ENCODE results near the gene MTF1.
A peak's percentile ranks its signal among the peaks of the same experiment; 100 is the strongest.
"Not testable (repeated sequence)": the region's sequence is repeated elsewhere in the genome, so short reads cannot be mapped to it uniquely, and the experiment has no call there.

The MTF1 gene

DNA sequence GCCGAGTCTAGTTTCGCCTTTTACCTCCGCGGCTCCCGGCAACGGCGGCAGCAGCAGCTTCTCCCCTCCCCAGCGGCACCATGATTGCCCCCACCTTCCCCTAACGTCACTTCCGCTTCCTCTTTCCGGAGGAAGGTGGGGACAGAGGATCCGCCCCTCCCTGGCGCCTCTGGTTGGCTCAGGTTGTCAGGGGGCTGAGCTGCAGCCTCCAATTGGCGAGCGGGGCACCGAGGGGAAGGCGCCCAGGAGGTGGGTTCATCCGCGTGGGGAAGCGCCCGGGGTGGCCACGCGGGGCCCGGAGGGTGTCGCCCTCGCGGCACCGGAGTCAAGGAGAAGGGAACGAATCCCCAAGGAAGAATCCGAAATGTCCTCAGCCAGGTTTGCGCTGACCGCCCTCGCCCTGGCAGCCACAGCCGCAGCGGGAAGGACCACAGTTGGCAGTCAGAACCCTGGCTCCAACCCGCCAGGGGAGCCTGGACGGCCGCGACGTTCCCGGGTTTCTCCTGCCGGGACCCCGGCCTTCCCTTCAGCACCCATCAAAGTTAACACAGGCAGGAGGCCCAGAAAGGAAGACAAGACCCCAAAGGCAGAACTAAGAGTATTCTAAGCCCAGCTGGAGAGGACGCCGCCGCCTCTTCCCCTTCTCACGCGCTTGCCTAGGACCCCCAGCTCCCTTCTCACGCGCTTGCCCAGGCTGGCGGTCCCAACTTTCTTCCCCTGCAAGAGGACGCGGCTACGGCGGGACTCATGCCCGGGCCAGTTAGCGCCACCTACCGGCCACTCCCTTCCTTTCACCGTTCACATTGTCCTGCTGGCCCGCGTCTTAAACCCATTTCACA, at the start of gene MTF1:
MTF1 (minus strand) TSS at position 86 of the 839 bp plus-strand sequence. CDS start 1,934 bp downstream, outside the sequence.
- peak; percentile 96 for DNase-seq (ENCODE audit: low spot score)

DNA sequence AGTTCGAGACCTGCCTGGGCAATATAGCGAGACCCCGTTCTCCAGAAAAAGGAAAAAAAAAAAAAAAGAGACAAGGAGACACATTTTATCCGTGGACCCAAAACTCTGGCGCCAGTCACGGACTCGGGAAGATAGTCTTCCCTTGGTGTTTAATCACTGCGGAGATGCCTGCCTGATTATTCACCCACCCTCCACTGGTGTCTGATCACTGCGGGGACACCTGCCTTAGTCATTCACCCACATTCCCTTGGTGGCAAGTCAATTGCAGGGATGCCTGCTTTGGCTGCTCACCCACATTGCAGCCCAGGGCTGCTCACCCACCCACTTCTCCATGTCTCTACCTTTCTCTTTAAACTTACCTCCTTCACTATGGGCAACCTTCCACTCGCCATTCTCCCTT, 49.1 kb upstream of the MTF1 start:
- DNase-seq (ENCODE audit: low spot score): not testable (repeated sequence)

- DNase-seq (ENCODE audit: low spot score): not testable (repeated sequence)
These were observed 48.2 kb upstream of the MTF1 start for GRCh38 chr1:37907416-37908125.

DNA sequence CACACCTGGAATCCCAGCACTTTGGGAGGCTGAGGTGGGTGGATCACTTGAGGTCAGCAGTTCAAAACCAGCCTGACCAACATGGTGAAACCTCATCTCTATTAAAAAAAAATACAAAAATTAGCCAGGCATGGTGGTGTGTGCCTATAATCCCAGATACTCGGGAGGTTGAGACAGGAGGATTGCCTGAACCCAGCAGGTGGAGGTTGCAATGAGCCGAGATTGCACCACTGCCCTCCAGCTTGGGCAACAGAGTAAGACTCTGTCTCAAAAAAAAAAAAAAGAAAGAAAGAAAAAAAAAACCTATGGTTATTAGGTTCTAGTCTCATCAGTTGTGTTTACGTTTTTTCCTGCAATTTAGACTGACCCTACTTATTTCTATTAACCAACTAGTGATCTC, 47.2 kb upstream of the MTF1 start:
- DNase-seq (ENCODE audit: low spot score): not testable (repeated sequence)

DNA sequence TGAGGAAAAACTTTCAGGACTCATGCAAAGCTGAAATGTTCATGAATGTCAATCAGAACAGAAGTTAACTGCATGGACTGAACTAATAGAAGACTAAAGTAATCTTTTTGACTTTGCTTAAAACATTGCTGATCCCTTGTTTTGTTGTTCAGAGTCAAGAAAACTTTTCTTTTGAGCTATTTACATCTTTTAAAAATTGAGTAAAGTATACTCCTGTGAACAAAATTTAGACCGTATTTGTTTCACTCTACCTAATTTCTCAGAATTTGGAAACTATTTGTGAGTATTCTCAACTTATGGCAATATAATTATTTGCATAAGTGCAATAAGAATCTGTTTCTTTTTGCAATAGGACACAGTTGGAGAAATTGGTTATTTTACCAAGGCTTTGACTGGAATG, 46.3 kb upstream of the MTF1 start:
- DNase-seq (ENCODE audit: low spot score): no peak

DNA sequence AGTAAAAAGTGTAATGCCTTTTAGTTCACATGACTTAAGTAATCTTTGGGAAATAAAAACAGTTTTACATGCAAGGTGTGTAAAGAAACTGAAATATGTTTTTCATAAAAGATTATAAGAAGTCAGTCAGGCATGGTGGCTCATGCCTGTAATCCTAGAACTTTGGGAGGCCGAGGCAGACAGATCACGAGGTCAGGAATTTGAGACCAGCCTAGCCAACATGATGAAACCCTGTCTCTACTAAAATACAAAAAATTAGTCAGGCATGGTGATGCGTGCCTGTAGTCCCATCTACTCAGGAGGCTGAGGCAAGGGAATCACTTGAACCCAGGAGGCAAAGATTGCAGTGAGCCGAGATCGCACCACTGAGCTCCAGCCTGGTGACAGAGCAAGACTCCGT, 44.5 kb upstream of the MTF1 start:
- not testable (repeated sequence) for DNase-seq (ENCODE audit: low spot score)

DNA sequence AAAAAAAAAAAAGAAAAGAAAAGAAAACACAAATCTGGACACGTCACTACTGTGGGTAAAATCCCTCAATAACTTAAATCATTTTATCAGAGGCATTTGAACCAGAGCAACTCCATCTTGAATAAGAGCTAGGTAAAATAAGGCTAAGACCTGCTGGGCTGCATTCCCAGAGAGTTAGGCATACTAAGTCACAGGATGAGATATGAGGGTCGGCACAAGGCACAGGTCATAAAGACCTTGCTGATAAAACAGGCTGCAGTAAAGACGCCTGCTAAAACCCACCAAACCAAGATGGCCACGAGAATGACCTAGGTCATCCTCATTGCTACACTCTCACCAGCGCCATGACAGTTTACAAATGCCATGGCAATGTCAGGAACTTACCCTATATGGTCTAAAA, 43.6 kb upstream of the MTF1 start:
- DNase-seq (ENCODE audit: low spot score): no peak

GRCh38 chr1:37901893-37902225, 42.5 kb upstream of the MTF1 start:
- DNase-seq (ENCODE audit: low spot score): no peak

DNA sequence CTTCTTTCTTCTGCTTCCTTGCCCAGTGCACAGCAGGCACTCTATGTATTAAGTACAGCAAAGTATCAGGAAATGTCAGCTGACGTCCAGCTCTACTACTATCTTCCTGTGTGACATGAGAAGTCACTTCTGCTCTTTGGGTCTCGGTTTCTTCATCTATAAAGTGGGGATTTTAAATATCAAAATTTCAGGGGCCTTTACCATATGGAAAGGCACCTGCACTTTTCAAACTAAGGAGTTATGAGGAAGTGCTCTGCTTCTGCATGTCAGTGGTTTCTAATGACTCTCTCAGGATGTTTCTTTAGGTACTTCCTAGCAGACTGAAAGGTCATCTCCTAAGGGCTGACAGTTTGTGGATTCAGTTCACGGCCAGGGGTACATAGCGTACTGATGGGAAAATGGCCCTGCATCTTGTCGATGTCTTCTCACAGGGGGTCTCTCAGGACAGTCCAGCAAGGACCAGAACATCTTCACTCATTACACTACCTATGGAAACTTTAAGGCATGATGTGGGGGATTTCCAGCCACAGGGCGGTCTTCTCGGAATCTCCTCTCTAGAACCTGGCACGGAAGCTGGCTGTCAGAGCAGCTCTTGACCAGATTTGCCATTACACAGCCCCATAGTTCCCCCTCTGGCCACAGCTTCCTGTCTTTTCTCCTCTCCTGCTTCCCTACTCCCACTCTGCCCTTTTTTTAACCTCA, 42.0 kb upstream of the MTF1 start:
- no peak for DNase-seq (ENCODE audit: low spot score)

DNA sequence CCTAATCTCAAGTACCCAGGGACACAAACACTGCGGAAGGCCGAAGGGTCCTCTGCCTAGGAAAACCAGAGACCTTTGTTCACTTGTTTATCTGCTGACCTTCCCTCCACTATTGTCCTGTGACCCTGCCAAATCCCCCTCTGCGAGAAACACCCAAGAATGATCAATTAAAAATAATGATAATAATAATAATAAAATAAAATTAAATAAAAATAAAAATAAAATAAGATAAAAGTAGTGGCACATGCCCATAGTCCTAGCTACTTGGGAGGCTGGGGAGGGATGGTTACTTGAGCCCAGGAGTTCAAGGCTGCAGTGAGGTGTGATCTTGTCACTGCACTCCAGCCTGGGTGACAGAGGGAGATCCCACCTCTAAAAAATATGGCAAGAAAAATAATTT, 38.2 kb upstream of the MTF1 start:
- DNase-seq (ENCODE audit: low spot score): not testable (repeated sequence)

- no peak for DNase-seq (ENCODE audit: low spot score)
These were observed 34.3 kb upstream of the MTF1 start for GRCh38 chr1:37893673-37894072.

DNA sequence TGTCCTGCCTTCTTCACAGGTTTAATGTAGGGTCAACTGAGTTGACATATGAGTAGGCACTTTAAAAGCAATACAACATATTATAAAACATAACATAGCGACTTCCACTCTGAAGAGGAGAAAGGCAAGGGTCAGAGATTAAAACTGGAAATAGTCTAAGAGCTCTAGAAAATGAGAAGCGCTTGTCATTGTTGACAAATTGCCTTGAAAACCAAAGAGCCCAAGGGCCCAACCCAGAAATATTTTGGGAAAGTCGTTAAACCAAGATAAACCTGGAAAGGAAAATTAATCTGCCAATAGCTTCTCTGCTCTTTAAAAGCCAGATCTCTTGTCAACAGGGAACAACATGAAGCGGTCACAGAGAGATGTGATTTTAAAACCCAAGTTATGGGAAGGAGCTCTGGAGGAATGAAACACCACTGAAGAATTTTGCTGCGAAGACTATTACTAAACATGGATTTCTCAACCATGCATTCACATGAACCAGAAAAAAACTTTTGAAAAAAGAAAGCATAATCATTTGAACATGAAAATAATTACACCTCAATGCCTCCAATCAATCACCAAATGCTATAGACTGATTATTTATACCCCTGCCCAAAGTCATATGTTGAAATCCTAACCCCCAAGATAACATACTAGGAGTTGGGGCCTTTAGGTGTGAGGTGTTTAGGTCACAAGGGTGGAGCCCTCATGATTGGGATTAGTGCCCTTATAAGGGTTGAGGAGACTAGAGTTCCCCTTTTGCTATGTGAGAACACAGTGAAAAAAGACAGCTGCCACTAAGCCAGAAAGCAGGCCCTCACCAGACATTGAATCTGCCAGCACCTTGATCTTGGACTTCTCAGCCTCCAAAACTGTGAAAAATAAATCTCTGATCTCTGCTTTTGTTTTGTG, 33.0 kb upstream of the MTF1 start:
- DNase-seq (ENCODE audit: low spot score): no peak

GRCh38 chr1:37890378-37891014, 31.1 kb upstream of the MTF1 start:
- peak; percentile 38 for DNase-seq (ENCODE audit: low spot score)

GRCh38 chr1:37888022-37888700, 28.8 kb upstream of the MTF1 start:
- DNase-seq (ENCODE audit: low spot score): no peak

- DNase-seq (ENCODE audit: low spot score): no peak
These were observed 24.8 kb upstream of the MTF1 start for GRCh38 chr1:37884145-37884544.

DNA sequence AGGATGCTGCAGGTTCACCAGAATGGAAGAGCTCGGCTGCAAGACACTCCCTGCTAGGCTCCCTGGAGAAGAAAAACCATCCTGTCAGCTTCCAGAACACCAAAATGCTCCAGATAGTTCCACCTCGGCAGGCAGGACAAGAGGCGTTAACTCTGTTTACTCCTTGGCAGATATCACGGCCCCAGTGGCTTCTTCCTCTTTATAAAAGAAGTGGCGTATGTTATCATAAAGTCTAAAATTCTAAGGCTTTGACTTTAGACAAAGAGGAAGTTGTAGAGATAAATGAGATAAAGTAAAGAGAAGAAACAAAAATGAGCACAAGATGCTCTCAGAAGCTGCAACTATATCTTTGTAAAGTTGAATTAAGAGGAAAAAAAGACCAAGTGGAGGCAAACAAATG, 24.3 kb upstream of the MTF1 start:
- no peak for DNase-seq (ENCODE audit: low spot score)

DNA sequence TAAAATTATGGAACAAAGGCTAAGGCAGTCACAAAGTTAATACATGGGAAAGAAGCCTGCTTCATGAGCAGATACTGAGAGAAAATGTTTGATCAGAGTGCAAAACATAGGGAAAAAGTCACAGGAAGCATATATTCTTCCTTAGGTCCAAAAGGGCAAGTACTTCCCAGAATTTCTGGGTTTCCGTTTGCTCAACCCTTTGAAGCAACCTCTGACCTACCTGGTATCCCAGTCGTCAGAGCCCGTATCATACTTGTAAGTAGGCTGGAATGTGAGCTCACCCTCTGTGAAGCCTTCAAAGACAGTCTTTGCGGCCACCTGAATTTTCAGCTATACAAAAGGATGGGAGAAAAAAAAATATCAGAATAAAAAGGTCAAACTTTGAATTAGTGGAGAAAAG, 20.5 kb upstream of the MTF1 start:
- no peak for DNase-seq (ENCODE audit: low spot score)

DNA sequence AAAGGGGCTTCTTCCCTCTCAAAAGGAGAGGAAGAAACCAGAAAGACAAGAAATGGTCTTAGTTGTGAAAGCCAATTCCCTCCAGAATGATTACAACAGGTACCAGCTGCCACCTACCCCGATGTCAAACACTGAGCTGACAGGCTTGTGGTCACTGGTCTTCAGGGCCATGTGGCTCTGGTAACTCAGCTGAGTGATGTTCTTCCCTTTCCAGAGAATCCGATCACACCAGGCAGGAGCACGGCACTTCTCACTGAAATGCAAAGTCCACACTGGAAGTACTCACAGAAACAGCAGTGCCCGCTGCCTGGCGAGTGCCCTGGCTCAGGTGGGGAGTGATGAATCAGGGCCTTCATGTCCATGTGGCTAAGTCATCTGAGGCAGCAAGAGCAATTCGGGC, 18.7 kb upstream of the MTF1 start:
- no peak for DNase-seq (ENCODE audit: low spot score)

GRCh38 chr1:37875833-37876232, 16.4 kb upstream of the MTF1 start:
- no peak for DNase-seq (ENCODE audit: low spot score)

DNA sequence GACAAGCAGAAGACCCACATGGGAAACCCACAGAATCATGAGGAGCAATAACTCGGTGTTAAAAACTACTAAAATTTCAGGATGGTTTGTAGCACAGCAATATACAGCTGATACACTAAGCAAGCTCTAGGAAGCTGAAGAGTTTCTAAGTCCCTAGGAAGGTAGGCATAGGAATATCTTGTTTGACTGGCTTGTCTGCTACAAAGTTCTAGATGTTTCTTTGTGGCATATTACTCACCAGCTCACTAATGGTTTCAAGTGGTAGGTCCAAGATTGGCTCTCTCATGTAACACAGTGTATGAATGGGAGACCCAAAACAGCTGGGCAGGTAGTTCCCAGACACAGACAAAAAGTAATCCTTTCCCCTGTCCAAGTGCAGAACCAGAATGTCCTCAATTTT, 13.3 kb upstream of the MTF1 start:
- DNase-seq (ENCODE audit: low spot score): no peak

GRCh38 chr1:37868466-37868865, 9.1 kb upstream of the MTF1 start:
- no peak for DNase-seq (ENCODE audit: low spot score)
